ENCODE measurements around the gene UTP14A. TPM values are rescaled to one million over a fixed set of nuclear protein-coding genes. Genes with fewer than 3 reads are reported as not detected.
"Not testable (repeated sequence)": the region's sequence is repeated elsewhere in the genome, so short reads cannot be mapped to it uniquely, and the experiment has no call there.

Gene UTP14A
- total RNA-seq = 18.8 and 21.7 TPM in 2 replicates

- DNase-seq (ENCODE audit: extremely low read depth, low read depth, low spot score) = peak; percentile 51
Measured at GRCh38 chrX:129905787-129906580, at the start of gene UTP14A. UTP14A (plus strand) TSS chrX:129906164; CDS start chrX:129906211, 47 bp downstream.

- DNase-seq (ENCODE audit: extremely low read depth, low read depth, low spot score) = not testable (repeated sequence)
Measured at GRCh38 chrX:129859134-129859533, 46.8 kb upstream of the UTP14A start.

GRCh38 chrX:129866321-129866720 lies 39.6 kb upstream of the UTP14A start:
- DNase-seq (ENCODE audit: extremely low read depth, low read depth, low spot score) = not testable (repeated sequence)

GRCh38 chrX:129872524-129872923 lies 33.4 kb upstream of the UTP14A start:
- DNase-seq (ENCODE audit: extremely low read depth, low read depth, low spot score) = no peak

- no peak for DNase-seq (ENCODE audit: extremely low read depth, low read depth, low spot score)
Measured at GRCh38 chrX:129875669-129876068, 30.3 kb upstream of the UTP14A start.

GRCh38 chrX:129876771-129877305 lies 29.1 kb upstream of the UTP14A start:
- peak; percentile 36 for DNase-seq (ENCODE audit: extremely low read depth, low read depth, low spot score)

- DNase-seq (ENCODE audit: extremely low read depth, low read depth, low spot score) = no peak
Measured at GRCh38 chrX:129877401-129877800, 28.6 kb upstream of the UTP14A start.

GRCh38 chrX:129900054-129900453 lies 5.9 kb upstream of the UTP14A start:
- DNase-seq (ENCODE audit: extremely low read depth, low read depth, low spot score) = no peak

- no peak for DNase-seq (ENCODE audit: extremely low read depth, low read depth, low spot score)
Measured at GRCh38 chrX:129908636-129909035, 2.7 kb downstream of the UTP14A start.

- no peak for DNase-seq (ENCODE audit: extremely low read depth, low read depth, low spot score)
Measured at GRCh38 chrX:129925305-129926092, 19.5 kb downstream of the UTP14A start.

- DNase-seq (ENCODE audit: extremely low read depth, low read depth, low spot score) = no peak
Measured at GRCh38 chrX:129930941-129931410, 25.0 kb downstream of the UTP14A start.

GRCh38 chrX:129931411-129932015 lies 25.5 kb downstream of the UTP14A start:
- DNase-seq (ENCODE audit: extremely low read depth, low read depth, low spot score) = no peak

- DNase-seq (ENCODE audit: extremely low read depth, low read depth, low spot score) = no peak
Measured at GRCh38 chrX:129932016-129932820, 26.3 kb downstream of the UTP14A start.

GRCh38 chrX:129932821-129933321 lies 26.9 kb downstream of the UTP14A start:
- no peak for DNase-seq (ENCODE audit: extremely low read depth, low read depth, low spot score)

- no peak for DNase-seq (ENCODE audit: extremely low read depth, low read depth, low spot score)
Measured at GRCh38 chrX:129933700-129934099, 27.7 kb downstream of the UTP14A start.

- no peak for DNase-seq (ENCODE audit: extremely low read depth, low read depth, low spot score)
Measured at GRCh38 chrX:129934461-129934860, 28.5 kb downstream of the UTP14A start.

GRCh38 chrX:129934952-129935351 lies 29.0 kb downstream of the UTP14A start:
- no peak for DNase-seq (ENCODE audit: extremely low read depth, low read depth, low spot score)

GRCh38 chrX:129938081-129938480 lies 32.1 kb downstream of the UTP14A start:
- DNase-seq (ENCODE audit: extremely low read depth, low read depth, low spot score) = no peak

GRCh38 chrX:129939986-129940385 lies 34.0 kb downstream of the UTP14A start:
- no peak for DNase-seq (ENCODE audit: extremely low read depth, low read depth, low spot score)

GRCh38 chrX:129940721-129941120 lies 34.8 kb downstream of the UTP14A start:
- DNase-seq (ENCODE audit: extremely low read depth, low read depth, low spot score) = no peak
